A172 (cell line): ENCODE measurements around the gene ADAMTSL1. TPM values are rescaled to one million over a fixed set of nuclear protein-coding genes. Genes with fewer than 3 reads are reported as not detected.
A peak's percentile ranks its signal among the peaks of the same experiment; 100 is the strongest.

Source experiments
- DNase-seq: peaks from one replicate; pipeline ENCODE4 v3.0.0-alpha.2; 2015; ENCODE audit warnings: low spot score
- total RNA-seq: library from RNA; depleted of rRNA; stranded (reverse); fragments of >200 nt; shearing (Covaris generic); gene quantifications from 2 replicates; pipeline ENCODE4 v1.2.3, GENCODE V29; 2014

Gene ADAMTSL1
- total RNA-seq, 1 experiment from 2014 or later: 11.4 TPM

DNA sequence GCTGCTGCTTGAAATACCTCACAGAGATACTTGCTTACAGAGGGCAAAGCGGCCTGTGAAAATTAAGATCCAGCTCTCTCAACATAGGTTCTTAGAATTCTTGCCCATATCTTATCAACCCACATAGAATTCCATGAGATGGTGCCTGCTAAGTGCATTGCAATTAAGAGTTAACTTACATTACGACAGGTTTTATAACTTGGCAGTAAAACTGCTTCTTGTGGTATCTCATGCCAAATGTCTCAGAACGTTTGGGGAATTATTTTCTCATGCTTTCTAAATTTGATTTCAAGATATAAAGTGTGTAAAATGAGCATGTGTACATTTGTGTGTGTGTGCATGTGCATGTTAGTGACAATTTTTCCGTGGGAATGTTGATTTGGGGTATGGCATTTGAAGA lies 297.8 kb downstream of the ADAMTSL1 start:
- no peak for DNase-seq

DNA sequence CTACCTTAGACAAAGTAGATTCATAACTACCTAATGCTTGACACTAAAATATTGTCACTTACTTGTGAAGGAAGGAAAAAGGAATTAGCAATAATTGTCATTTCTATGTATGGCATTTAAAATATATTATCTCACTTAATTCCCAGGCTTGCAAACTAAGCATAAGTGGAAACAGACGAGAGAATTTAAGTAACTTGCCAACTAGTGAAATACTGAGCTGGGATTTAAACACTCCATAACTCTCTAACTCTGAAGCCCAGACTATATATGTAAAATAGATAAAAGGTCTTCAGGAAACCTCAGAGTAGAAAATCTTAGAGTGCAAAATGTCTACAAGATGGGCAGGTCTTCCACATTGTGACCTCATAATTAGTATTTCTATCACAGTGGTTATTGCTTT lies 301.3 kb downstream of the ADAMTSL1 start:
- no peak for DNase-seq

DNA sequence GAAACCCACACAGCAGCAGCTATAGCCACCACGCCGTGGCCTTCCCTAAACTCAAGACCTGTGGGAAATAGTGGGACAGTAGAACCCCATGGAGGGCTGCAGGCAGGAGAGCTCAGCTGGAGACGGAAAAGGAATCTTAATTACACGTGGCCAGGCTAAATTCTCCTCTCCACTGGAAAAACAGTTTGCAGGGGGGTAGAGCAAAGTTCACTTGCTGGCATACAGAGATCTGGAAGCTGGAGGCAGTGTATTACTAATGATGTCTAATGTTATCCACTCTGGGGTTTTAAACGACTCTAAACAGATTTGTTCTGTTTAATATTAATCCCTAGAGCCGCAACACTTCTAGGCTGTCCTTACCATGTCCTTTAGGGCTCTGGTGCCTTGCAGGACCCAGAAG lies 302.0 kb downstream of the ADAMTSL1 start:
- DNase-seq: no peak

DNA sequence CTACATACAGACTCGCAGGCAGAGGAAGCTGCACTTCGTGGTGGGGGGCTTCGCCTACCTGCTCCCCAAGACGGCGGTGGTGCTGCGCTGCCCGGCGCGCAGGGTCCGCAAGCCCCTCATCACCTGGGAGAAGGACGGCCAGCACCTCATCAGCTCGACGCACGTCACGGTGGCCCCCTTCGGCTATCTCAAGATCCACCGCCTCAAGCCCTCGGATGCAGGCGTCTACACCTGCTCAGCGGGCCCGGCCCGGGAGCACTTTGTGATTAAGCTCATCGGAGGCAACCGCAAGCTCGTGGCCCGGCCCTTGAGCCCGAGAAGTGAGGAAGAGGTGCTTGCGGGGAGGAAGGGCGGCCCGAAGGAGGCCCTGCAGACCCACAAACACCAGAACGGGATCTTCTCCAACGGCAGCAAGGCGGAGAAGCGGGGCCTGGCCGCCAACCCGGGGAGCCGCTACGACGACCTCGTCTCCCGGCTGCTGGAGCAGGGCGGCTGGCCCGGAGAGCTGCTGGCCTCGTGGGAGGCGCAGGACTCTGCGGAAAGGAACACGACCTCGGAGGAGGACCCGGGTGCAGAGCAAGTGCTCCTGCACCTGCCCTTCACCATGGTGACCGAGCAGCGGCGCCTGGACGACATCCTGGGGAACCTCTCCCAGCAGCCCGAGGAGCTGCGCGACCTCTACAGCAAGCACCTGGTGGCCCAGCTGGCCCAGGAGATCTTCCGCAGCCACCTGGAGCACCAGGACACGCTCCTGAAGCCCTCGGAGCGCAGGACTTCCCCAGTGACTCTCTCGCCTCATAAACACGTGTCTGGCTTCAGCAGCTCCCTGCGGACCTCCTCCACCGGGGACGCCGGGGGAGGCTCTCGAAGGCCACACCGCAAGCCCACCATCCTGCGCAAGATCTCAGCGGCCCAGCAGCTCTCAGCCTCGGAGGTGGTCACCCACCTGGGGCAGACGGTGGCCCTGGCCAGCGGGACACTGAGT lies 303.2 kb downstream of the ADAMTSL1 start:
- no peak for DNase-seq

DNA sequence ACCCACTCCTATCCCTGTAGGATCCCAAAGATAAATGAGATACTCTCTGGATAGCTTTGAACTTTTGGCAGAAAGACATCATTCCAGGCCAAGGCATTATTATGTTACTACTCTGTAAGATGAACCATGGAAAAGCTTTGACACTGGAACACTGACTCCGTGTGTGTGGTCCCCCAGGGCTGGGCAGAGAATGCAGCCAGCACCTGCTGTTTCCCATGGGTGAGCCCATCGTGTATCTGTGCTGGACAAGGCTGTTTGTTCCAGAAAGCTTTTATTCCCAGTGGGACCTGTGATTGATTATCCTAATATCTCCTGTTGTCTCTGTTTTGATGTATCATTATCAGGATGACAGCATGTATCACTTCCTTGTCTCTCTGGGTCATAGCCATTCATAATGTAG lies 304.2 kb downstream of the ADAMTSL1 start:
- DNase-seq: no peak

DNA sequence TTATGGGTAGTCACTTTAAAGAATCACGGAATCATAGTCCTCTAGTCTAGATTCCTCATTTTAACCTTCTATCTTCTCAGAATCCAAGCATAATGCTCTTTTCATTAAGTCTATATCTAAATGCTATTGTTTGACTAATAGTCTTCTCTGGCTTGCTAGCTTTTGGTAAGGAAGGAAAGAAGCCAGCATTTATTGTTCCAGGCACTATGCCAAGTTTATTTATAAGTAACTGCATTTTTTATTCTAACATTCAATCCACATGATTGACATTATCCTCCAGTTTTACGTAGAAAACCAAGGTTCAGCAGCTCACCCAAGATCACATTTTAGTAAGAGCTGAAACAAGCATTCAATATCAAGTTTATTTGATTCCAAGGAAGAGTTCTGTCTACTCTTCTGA lies 304.9 kb downstream of the ADAMTSL1 start:
- DNase-seq: no peak

DNA sequence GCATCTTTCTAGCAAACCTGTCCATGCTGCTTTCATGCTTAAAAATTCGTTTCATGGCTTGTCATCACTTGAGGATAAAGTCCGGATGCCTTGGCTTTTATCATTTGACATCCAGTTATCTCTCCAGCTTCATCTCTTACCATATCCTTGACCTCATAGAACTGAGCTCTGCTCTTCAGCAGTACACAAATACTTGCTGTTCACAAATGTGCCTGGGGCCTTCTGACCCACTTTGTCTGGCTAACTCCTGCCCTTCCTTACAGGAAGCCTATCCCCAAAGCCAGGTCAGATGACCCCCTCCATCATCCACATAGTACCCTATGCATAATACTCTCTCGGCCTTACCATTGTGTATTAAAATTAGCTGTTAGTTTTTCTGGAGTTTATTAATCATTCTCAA lies 310.0 kb downstream of the ADAMTSL1 start:
- DNase-seq: no peak

DNA sequence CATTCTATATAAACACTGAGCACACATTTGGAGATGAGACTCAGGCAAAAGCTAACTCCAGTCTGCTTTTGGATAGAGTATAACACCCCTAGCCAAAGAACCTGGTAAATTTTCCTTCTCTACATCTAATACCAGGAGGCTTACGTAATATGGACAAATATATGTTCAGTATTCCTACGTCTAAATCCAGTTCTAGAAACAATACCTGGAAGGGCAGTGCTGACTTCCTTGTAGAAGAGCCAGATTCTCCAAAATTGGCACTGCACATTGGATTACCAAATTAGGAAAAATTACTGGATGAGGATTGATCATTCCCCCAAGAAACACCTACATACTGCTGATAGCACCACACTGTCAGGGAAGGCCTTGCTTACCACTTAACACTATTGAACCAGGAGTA lies 311.7 kb downstream of the ADAMTSL1 start:
- DNase-seq: no peak

DNA sequence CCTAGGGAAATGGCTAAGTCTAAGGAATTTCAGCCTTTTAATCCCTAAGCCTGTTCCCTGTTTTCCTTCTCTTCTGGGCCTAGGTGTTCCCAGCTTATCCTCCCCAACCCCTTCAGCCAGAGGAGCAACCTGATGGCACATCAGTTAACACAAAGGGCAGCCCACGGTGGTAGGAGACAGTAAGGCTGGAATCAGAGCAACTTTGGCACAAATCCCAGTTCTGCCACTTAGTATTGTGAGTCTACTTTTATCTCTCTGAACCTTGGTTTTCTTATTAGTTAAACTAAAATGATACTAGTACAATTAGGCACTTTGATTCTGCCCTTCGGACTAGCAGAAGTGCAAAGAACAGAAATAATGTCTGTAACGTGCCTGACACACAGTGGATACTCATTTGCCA lies 312.2 kb downstream of the ADAMTSL1 start:
- no peak for DNase-seq

DNA sequence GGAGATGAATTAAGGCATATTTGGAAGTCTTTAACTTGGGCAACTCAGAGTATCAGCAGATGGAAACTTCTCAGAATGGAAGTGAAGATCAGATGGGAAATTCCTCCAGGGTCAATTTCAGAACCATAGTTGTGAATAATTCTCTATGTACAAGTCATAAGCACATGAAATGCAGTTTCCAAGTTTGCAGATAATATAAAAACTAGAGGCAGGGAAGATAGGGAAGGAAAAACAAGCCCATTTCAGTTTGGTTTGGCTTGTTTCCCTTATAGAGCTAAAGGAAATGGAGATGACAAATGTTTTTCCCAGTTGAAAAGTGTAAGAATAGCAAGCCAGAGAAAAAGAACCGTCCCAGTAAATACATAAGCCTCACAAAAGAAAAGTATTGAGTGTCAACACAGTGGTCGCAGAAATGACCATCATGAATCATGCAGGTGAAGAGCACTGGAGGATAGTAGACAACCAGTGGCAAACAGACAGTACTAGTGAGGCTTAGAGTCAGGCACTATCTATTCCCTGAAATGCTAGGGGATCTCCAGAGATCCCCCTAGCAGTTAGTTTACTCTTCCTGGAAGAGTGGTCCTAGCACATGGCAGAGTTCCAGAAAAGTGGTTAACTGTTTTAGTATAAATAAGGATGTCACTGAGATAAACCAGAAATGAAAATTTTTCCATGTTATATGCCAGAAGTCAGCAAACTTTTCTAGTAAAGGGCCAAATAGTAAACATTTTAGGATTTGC lies 313.1 kb downstream of the ADAMTSL1 start:
- no peak for DNase-seq

DNA sequence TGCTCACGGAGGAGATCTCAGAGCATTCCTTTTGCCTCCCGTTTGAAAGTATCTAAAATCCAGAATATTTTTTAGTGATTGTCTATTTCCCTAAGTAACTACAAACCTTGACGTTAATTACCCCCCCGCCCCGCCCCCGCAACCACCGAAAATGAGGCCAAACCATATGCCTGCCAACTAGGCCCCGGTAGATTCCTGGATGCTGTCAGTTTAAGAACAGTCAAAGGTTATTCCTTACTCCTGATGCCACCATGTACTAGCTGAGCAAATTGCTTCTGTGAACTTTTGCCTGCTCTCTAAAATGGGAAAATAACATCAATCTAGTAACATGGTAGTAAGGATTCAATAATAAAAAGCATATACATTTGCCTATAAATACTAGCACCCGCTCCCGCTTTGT lies 314.3 kb downstream of the ADAMTSL1 start:
- no peak for DNase-seq

DNA sequence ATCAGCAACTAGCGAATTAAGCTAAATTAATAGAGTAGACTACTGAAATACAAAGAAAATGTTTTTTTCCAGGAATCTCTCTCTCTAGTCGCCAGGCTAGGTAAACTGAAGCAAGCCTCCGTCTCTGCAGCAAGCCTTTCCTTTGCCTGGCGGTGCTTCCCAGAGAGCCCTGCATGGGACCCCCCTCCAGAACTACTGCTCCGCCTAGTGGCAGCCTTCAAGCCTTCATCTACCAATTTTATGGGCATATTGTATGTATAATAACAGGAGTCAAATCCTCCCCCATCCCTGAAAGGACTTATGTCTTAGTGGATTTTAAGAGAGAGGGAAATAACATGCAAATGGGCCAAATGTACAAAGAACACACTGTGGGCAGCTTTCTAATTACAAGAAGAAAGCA lies 317.1 kb downstream of the ADAMTSL1 start:
- peak; percentile 23 for DNase-seq

DNA sequence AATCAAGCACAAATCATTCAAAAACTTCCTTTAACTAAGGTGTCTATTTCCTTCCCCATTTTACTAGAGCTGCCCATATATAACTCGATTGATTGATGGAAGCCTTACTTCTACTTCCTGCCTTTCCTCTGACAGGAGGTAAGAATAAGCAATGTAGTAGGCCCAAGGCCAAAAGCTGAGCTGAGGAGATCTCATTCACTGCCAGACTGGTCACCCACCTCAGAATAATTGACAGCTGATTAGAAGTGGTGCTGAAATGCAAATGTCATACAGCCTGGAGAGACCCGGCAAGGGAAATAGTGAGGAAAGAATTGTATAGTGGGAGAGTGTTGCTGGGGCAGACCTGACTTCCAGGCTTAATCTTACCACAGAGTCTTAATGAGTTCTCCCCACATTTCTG lies 319.2 kb downstream of the ADAMTSL1 start:
- no peak for DNase-seq

DNA sequence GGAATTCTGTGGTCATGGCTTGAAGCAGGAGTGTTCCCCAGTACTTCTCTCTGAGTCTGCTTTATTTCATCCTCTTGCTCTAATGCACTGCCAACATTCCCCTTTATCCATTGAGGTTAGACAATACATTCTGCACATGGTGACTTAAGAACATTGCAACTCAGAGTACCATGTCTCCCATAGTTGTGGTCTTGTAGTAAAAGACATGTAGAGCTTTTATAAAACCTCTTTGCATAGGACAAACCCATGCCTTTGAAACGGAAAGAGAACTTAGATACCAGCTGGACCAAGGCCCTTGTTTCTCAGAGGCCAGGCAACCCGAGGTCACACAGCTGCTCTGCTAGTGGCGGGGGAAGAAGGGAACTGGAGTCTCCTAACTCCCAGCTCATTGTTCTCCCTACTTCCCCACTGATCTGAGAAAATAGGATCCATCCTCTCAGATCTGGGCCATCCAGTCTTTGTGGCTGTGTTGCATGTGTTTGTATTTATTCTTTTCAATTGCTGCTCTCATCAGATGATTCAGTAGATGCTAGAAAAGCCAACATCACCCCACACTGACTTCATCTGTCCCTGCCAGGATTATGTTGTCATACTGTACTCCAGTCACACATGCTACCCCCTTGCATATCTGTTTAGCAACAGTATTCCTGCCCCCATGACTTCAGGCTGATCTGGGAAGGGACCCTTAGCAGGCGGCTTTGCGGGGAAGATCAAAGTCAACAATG lies 322.2 kb downstream of the ADAMTSL1 start:
- DNase-seq: no peak

DNA sequence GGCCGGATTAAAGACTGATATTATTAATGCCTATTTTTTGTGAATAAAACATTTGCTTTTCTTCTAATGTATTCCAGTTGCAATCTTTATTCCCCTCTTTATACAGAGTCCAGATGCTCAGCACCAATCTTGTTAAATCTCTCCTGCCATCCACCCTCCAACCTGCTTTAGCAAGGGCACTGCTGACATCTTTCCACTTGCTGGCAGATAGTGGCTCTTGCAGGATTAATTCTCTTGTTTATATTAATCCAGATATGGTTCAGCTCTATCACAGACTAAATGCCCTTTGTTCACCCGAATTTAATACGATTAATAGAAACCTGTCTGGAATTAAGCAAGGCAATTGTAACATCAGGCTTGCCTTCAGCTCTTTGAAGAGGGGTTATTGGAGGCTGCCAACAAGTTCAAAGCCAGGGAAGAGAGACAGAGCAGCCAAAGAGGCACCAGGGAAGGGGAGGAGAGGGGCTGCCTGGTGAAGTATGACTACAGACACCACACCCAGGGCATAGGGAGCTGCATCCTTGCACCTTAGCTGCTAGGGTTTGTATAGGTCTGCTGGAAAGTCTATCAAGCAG lies 322.8 kb downstream of the ADAMTSL1 start:
- no peak for DNase-seq

DNA sequence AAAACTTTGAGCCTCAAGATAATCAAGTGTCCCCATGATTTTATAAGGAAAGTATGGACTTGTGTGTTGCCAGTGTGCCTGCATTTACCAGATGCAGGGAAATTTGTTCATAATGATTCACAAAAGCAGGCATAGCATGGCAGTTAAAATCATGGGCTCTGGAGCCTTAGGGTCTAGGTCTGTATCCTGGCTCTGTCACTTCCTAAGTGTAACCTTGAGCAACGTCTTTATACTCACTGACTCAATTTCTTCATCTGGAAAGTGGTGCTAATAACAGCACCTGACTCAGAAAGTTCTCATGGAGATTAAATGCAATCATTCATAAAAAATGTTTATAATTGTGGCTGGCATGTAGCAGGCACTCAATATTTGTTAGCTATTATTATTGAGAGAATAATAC lies 324.2 kb downstream of the ADAMTSL1 start:
- no peak for DNase-seq

DNA sequence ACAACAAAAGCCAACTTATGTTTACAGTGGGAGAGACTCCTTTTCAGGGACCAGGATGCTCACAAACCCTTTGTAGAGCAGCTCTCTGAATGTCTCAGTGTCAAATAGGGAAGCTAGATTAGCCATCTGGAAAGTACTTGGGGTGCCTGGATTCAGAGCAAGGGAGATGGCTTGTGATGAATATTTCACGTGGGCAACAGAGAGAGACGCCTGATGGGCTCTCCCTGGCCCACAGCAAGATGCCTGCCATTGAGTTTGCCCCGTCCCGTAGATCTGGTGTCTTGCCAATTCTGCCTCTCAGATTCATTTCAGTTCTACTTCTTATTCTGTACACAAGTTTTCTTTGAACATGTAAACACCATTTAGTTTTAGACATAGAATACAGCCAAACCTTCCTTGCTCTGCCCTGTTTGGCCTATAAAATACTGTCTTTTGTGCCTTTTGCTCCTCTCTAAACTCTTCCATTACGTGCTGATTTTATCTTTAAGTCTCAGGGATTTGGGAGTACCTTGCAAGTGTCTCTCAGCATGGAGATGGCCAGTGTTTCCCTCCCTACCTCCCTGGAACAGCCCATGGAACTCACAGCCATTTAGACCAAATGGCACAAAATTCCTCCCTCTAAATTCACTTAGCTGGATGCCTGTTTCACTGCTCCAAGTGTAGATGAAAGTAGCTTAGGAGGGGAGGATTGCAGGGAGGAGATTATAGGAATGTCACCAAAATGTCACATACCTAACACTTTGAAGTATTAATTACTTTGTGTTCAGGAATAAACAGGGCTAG lies 324.7 kb downstream of the ADAMTSL1 start:
- no peak for DNase-seq

DNA sequence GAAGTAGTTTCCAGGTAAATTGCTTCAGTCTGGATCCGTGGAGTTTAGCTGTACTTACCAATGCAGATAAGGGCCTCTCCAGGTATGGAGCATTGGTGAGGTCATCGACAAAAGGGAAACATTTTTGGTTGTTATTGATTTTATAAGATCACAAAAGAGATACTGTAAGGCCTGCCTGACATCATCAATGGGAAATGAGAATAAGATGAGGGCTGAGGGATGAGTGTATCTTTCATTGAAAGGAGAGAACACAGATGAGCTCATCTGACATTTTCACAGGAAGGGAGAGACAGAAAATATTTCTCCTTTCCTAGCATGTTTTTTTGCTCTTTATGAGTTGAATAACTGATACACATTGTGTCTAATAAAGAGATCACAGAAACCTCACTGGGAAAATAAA lies 325.5 kb downstream of the ADAMTSL1 start:
- no peak for DNase-seq

DNA sequence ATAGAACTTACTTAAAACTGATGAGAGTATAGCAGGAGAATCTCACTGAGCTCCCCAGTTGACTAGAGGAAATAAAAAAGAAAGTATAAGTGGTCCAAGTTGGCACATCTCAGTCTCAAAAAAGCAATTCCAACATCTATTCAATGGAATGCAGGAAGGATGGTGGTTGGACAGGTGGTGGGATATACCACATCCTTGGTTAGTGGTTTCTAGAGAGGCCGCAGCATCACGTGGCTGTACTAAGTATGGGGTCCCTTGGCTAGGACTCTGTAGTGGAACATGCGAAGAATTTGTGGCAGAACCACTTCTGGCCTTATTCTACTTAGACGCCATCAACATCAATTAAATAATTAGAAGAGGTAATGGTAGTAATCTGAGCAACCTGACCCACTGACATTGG lies 326.6 kb downstream of the ADAMTSL1 start:
- DNase-seq: no peak

DNA sequence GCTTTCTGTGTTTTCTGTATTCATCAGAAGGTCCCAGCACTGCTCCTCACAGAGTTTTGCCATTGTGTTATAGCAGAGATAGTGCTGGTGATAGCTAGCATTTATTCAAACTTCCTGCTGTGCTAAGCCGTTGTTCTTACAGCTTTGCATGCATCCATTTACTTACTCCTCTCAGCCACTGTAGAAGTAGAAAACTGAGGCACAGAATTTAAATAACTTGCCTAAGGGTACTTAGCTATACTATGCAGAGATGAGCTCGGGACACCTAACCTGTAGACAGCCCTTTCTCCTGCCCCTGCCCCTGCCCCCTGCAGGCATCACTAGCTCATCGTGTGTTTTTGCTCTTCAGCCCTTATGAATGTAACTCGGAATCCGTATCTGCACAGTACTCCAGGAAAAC lies 331.4 kb downstream of the ADAMTSL1 start:
- no peak for DNase-seq
